Measurements from ENCODE around the gene COG8. TPM values are rescaled to one million over a fixed set of nuclear protein-coding genes. Genes with fewer than 3 reads are reported as not detected.
"Not testable (repeated sequence)": the region's sequence is repeated elsewhere in the genome, so short reads cannot be mapped to it uniquely, and the experiment has no call there.

COG8 gene
- total and polyA plus RNA-seq, 11 donors = 13.3 to 43.0 (median 22.8) TPM

GRCh38 chr16:69363281-69363717 lies 23.9 kb upstream of the COG8 start:
- Histone ChIP-seq H3K4me1 (no peaks in the 10 kb centered on the region), H3K27me3 (no peaks in the 10 kb centered on the region), H3K9me3 (no peaks in the 10 kb centered on the region), H3K27ac (no peak overlapping the region), H3K36me3 (peaks cover 0 to 62% (median 47%) of the 10 kb centered on the region in 9 donors), H3K4me3 (no peak overlapping the region)
- WGBS, 4 donors = 95 to 97% (median 95%) methylated on average over 5 of the region's 5 CpGs
- DNase-seq = no peak
- ATAC-seq = no peak
- intact Hi-C loops (cut with DNase I) = no loop called here
- TF ChIP-seq POLR2A (IDR thresholded peaks at IDR 0.05) = no peak
- no peak for TF ChIP-seq CTCF (IDR thresholded peaks at IDR 0.05)

- H3K4me3 ChIP-seq; H3K27ac ChIP-seq; H3K9me3 ChIP-seq; intact Hi-C loops (cut with DNase I); ATAC-seq; DNase-seq; H3K27me3 ChIP-seq: not testable (repeated sequence)
- Histone ChIP-seq H3K36me3 (peaks cover 0 to 41% (median 23%) of the 10 kb centered on the region in 9 donors), H3K4me1 (peaks cover 0 to 14% (median 0%) of the 10 kb centered on the region in 12 donors)
- 93 to 98% (median 98%) methylated on average over 9 of the region's 9 CpGs for WGBS, 4 donors
Measured at GRCh38 chr16:69360070-69360469, 20.7 kb upstream of the COG8 start.

- WGBS, 4 donors = 82 to 86% (median 84%) methylated on average over 12 of the region's 12 CpGs
- no peak for DNase-seq
Measured at GRCh38 chr16:69351309-69352027, 12.1 kb upstream of the COG8 start, which contains the start of gene TMED6. TSS of gene TMED6 (minus strand) at chr16:69351786. CDS start at chr16:69351753, 33 bp downstream.

GRCh38 chr16:69350536-69351133 lies 11.3 kb upstream of the COG8 start:
- H3K27me3 ChIP-seq = no peaks in the 10 kb centered on the region
- H3K4me1 ChIP-seq = peaks cover 0 to 8% (median 0%) of the 10 kb centered on the region in 12 donors
- H3K27ac ChIP-seq = no peak overlapping the region
- intact Hi-C loops (cut with DNase I) = no loop called here
- peaks cover 0 to 47% (median 37%) of the 10 kb centered on the region in 9 donors for H3K36me3 ChIP-seq
- H3K4me3 ChIP-seq = no peak overlapping the region
- no peak for ATAC-seq
- H3K9me3 ChIP-seq = no peaks in the 10 kb centered on the region
- no peak for DNase-seq
- 85 to 94% (median 89%) methylated on average over 6 of the region's 6 CpGs for WGBS, 4 donors
- TF ChIP-seq CTCF (IDR thresholded peaks at IDR 0.05) (no peak), POLR2A (IDR thresholded peaks at IDR 0.05) (no peak)

More at GRCh38 chr16:69351309-69352027, 12.1 kb upstream of the COG8 start, which contains the start of gene TMED6:
- intact Hi-C loops (cut with DNase I) = no loop called here
- TF ChIP-seq POLR2A (IDR thresholded peaks at IDR 0.05) (no peak), CTCF (IDR thresholded peaks at IDR 0.05) (no peak)
- peaks cover 0 to 5% (median 0%) of the 10 kb centered on the region in 12 donors for H3K4me1 ChIP-seq
- H3K27ac ChIP-seq = no peak within 1 kb of the TSS
- H3K27me3 ChIP-seq = no peaks in the 10 kb centered on the region
- H3K9me3 ChIP-seq = no peaks in the 10 kb centered on the region
- peaks cover 0 to 55% (median 37%) of the 10 kb centered on the region in 9 donors for H3K36me3 ChIP-seq
- no peak for ATAC-seq
- no peak within 1 kb of the TSS for H3K4me3 ChIP-seq
